Measurements from ENCODE around the gene TDP1.

Gene TDP1

GRCh38 chr14:90005441-90005840 is 49.7 kb downstream of the TDP1 start:
- DNase-seq: no peak
- TF ChIP-seq CTCF (IDR thresholded peaks at IDR 0.05; ENCODE audit: low read depth, low read length, missing control alignments): no peak
- in situ Hi-C loops (cut with HindIII; ENCODE audit: low pct_ligation_motif_present, low sequenced_read_pairs): no loop called here
- Histone ChIP-seq H3K36me3 (replicated peaks) (peaks cover 12% of the 10 kb centered on the region), H3K27me3 (replicated peaks) (no peaks in the 10 kb centered on the region), H3K4me3 (ENCODE audit: low read depth, low read length) (no peak overlapping the region), H3K27ac (no peak overlapping the region)

- H3K27ac ChIP-seq: no peak overlapping the region
- no peaks in the 10 kb centered on the region for H3K27me3 ChIP-seq (replicated peaks)
- TF ChIP-seq CTCF (IDR thresholded peaks at IDR 0.05; ENCODE audit: low read depth, low read length, missing control alignments): no peak
- no peak for DNase-seq
- peaks cover 16% of the 10 kb centered on the region for H3K36me3 ChIP-seq (replicated peaks)
- in situ Hi-C loops (cut with HindIII; ENCODE audit: low pct_ligation_motif_present, low sequenced_read_pairs): no loop called here
- H3K4me3 ChIP-seq (ENCODE audit: low read depth, low read length): no peak overlapping the region
Measured at GRCh38 chr14:90005939-90006530, 50.3 kb downstream of the TDP1 start.

- in situ Hi-C loops (cut with HindIII; ENCODE audit: low pct_ligation_motif_present, low sequenced_read_pairs): no loop called here
- Histone ChIP-seq H3K27me3 (replicated peaks) (no peaks in the 10 kb centered on the region), H3K4me3 (ENCODE audit: low read depth, low read length) (no peak overlapping the region), H3K36me3 (replicated peaks) (peaks cover 33% of the 10 kb centered on the region), H3K27ac (no peak overlapping the region)
- no peak for DNase-seq
- no peak for TF ChIP-seq CTCF (IDR thresholded peaks at IDR 0.05; ENCODE audit: low read depth, low read length, missing control alignments)
Measured at GRCh38 chr14:90017371-90017770, 61.6 kb downstream of the TDP1 start.

- in situ Hi-C loops (cut with HindIII; ENCODE audit: low pct_ligation_motif_present, low sequenced_read_pairs): no loop called here
- H3K27me3 ChIP-seq (replicated peaks): no peaks in the 10 kb centered on the region
- H3K4me3 ChIP-seq (ENCODE audit: low read depth, low read length): no peak overlapping the region
- peaks cover 32% of the 10 kb centered on the region for H3K36me3 ChIP-seq (replicated peaks)
- DNase-seq: no peak
- no peak for TF ChIP-seq CTCF (IDR thresholded peaks at IDR 0.05; ENCODE audit: low read depth, low read length, missing control alignments)
- no peak overlapping the region for H3K27ac ChIP-seq
Measured at GRCh38 chr14:90019824-90020523, 64.2 kb downstream of the TDP1 start.

- peaks cover 22% of the 10 kb centered on the region for H3K36me3 ChIP-seq (replicated peaks)
- TF ChIP-seq CTCF (IDR thresholded peaks at IDR 0.05; ENCODE audit: low read depth, low read length, missing control alignments): no peak
- H3K27me3 ChIP-seq (replicated peaks): no peaks in the 10 kb centered on the region
- no peak overlapping the region for H3K4me3 ChIP-seq (ENCODE audit: low read depth, low read length)
- no peak for DNase-seq
- in situ Hi-C loops (cut with HindIII; ENCODE audit: low pct_ligation_motif_present, low sequenced_read_pairs): no loop called here
- H3K27ac ChIP-seq: no peak overlapping the region
Measured at GRCh38 chr14:90023176-90023896, 67.6 kb downstream of the TDP1 start.
